ENCODE data around the gene ARHGAP24. TPM values are rescaled to one million over a fixed set of nuclear protein-coding genes. Genes with fewer than 3 reads are reported as not detected.

Gene ARHGAP24
- total RNA-seq, 1 donor from 2014 or later, result 10.9 TPM

GRCh38 chr4:85938062-85938461, 463.1 kb downstream of the ARHGAP24 start:
- Mint-ChIP-seq H3K27ac (no peak overlapping the region), H3K27me3 (no peaks in the 10 kb centered on the region), H3K4me1 (ENCODE audit: unreplicated experiment) (peaks cover 23% of the 10 kb centered on the region), H3K9me3 (no peaks in the 10 kb centered on the region), H3K36me3 (no peaks in the 10 kb centered on the region), H3K4me3 (no peak overlapping the region)
- DNase-seq (ENCODE audit: extremely low spot score, unreplicated experiment), result no peak
- TF ChIP-seq CTCF (conservative IDR thresholded peaks at IDR 0.05), result no peak

- no peak overlapping the region for H3K4me3 Mint-ChIP-seq
- TF ChIP-seq CTCF (conservative IDR thresholded peaks at IDR 0.05), result no peak
- H3K9me3 Mint-ChIP-seq, result peaks cover 1% of the 10 kb centered on the region
- H3K36me3 Mint-ChIP-seq, result peaks cover 1% of the 10 kb centered on the region
- no peaks in the 10 kb centered on the region for H3K27me3 Mint-ChIP-seq
- no peak overlapping the region for H3K27ac Mint-ChIP-seq
- DNase-seq (ENCODE audit: extremely low spot score, unreplicated experiment), result no peak
- peaks cover 15% of the 10 kb centered on the region for H3K4me1 Mint-ChIP-seq (ENCODE audit: unreplicated experiment)
These were observed 464.0 kb downstream of the ARHGAP24 start for GRCh38 chr4:85938902-85939301.

GRCh38 chr4:85939595-85939994, 464.6 kb downstream of the ARHGAP24 start:
- peaks cover 7% of the 10 kb centered on the region for H3K36me3 Mint-ChIP-seq
- no peak overlapping the region for H3K27ac Mint-ChIP-seq
- no peak for DNase-seq (ENCODE audit: extremely low spot score, unreplicated experiment)
- H3K4me3 Mint-ChIP-seq, result no peak overlapping the region
- no peaks in the 10 kb centered on the region for H3K27me3 Mint-ChIP-seq
- H3K9me3 Mint-ChIP-seq, result peaks cover 7% of the 10 kb centered on the region
- no peak for TF ChIP-seq CTCF (conservative IDR thresholded peaks at IDR 0.05)
- peaks cover 11% of the 10 kb centered on the region for H3K4me1 Mint-ChIP-seq (ENCODE audit: unreplicated experiment)

GRCh38 chr4:85940151-85940550, 465.2 kb downstream of the ARHGAP24 start:
- Mint-ChIP-seq H3K9me3 (peaks cover 7% of the 10 kb centered on the region), H3K4me1 (ENCODE audit: unreplicated experiment) (peaks cover 11% of the 10 kb centered on the region), H3K27ac (no peak overlapping the region), H3K27me3 (no peaks in the 10 kb centered on the region), H3K4me3 (no peak overlapping the region), H3K36me3 (peaks cover 7% of the 10 kb centered on the region)
- TF ChIP-seq CTCF (conservative IDR thresholded peaks at IDR 0.05), result no peak
- DNase-seq (ENCODE audit: extremely low spot score, unreplicated experiment), result no peak

- no peaks in the 10 kb centered on the region for H3K27me3 Mint-ChIP-seq
- DNase-seq (ENCODE audit: extremely low spot score, unreplicated experiment), result no peak
- peaks cover 7% of the 10 kb centered on the region for H3K36me3 Mint-ChIP-seq
- peaks cover 7% of the 10 kb centered on the region for H3K9me3 Mint-ChIP-seq
- H3K4me1 Mint-ChIP-seq (ENCODE audit: unreplicated experiment), result peaks cover 11% of the 10 kb centered on the region
- no peak overlapping the region for H3K4me3 Mint-ChIP-seq
- no peak overlapping the region for H3K27ac Mint-ChIP-seq
- no peak for TF ChIP-seq CTCF (conservative IDR thresholded peaks at IDR 0.05)
These were observed 467.2 kb downstream of the ARHGAP24 start for GRCh38 chr4:85942107-85942506.

GRCh38 chr4:85946821-85947220, 471.9 kb downstream of the ARHGAP24 start:
- H3K27ac Mint-ChIP-seq, result no peak overlapping the region
- no peaks in the 10 kb centered on the region for H3K27me3 Mint-ChIP-seq
- TF ChIP-seq CTCF (conservative IDR thresholded peaks at IDR 0.05), result no peak
- no peaks in the 10 kb centered on the region for H3K4me1 Mint-ChIP-seq (ENCODE audit: unreplicated experiment)
- H3K4me3 Mint-ChIP-seq, result no peak overlapping the region
- DNase-seq (ENCODE audit: extremely low spot score, unreplicated experiment), result no peak
- peaks cover 7% of the 10 kb centered on the region for H3K9me3 Mint-ChIP-seq
- H3K36me3 Mint-ChIP-seq, result peaks cover 7% of the 10 kb centered on the region

All from type B pancreatic cell (in vitro differentiated cells).